Stimulated activated naive B cell treated with anti-CD40 and anti-IgM and Interleukin-4, amounts not matched to agents 10 μg/mL and 1 μg/mL and 100 μg/mL, for 72 hours (primary cell): ENCODE results near the gene KRT23.

ENCODE experiments used
- ATAC-seq, 2 donors: fragments of 150-1000 bp; cut with Tn5 transposase; replicated peaks; 2 replicates each; pipeline ENCODE4 v1.10.0; 2021; ENCODE audit warnings: moderate library complexity in 1 of 2
- DNase-seq: peaks from one replicate; pipeline ENCODE4 v3.0.0; 2021
- H3K27ac Mint-ChIP-seq: one replicate; pipeline ENCODE4 v1.8.0; 2022; ENCODE audit warnings: mild to moderate bottlenecking, mixed read lengths
- H3K27me3 Mint-ChIP-seq, 2 donors: one replicate each; pipeline ENCODE4 v1.8.0; 2022; ENCODE audit warnings: mixed read lengths in 2 of 2
- H3K36me3 Mint-ChIP-seq, 2 donors: one replicate each; pipeline ENCODE4 v1.8.0; 2022; ENCODE audit warnings: mixed read lengths in 2 of 2, mild to moderate bottlenecking in 1 of 2
- H3K4me1 Mint-ChIP-seq, 2 donors: one replicate each; pipeline ENCODE4 v1.8.0; 2022; ENCODE audit warnings: mixed read lengths in 2 of 2, mild to moderate bottlenecking in 1 of 2
- H3K4me3 Mint-ChIP-seq, 2 donors: one replicate each; pipeline ENCODE4 v1.8.0; 2022; ENCODE audit warnings: mild to moderate bottlenecking in 2 of 2, mixed read lengths in 2 of 2, moderate library complexity in 1 of 2
- H3K9me3 Mint-ChIP-seq, 2 donors: one replicate each; pipeline ENCODE4 v1.8.0; 2022; ENCODE audit warnings: mixed read lengths in 2 of 2, mild to moderate bottlenecking in 1 of 2

The KRT23 gene

DNA sequence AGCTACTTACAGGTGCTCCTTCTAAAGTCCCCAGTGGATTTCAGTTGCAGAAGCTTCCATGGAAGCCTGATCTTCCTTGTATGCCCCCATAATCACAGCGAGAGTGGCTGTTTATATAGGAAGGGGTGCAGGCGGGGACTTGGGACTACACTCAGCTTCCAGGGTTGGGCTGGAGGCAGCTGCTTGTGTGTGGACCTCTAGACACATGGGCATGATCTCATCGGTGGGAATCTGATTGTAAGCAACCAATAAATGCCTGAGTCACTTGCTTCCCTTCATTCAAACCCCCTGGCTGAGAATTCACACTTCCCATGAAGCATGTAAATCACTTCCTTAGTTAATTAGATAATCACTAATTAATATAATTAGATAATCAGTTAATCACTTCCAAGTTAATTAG lies 51.4 kb downstream of the KRT23 start:
- Mint-ChIP-seq H3K9me3 (no peaks in the 10 kb centered on the region), H3K27ac (no peak overlapping the region), H3K4me3 (no peak overlapping the region), H3K36me3 (no peaks in the 10 kb centered on the region), H3K27me3 (peaks cover 30 to 31% of the 10 kb centered on the region in 2 donors), H3K4me1 (peaks cover 4 to 8% of the 10 kb centered on the region in 2 donors)
- ATAC-seq, result no peak
- no peak for DNase-seq

DNA sequence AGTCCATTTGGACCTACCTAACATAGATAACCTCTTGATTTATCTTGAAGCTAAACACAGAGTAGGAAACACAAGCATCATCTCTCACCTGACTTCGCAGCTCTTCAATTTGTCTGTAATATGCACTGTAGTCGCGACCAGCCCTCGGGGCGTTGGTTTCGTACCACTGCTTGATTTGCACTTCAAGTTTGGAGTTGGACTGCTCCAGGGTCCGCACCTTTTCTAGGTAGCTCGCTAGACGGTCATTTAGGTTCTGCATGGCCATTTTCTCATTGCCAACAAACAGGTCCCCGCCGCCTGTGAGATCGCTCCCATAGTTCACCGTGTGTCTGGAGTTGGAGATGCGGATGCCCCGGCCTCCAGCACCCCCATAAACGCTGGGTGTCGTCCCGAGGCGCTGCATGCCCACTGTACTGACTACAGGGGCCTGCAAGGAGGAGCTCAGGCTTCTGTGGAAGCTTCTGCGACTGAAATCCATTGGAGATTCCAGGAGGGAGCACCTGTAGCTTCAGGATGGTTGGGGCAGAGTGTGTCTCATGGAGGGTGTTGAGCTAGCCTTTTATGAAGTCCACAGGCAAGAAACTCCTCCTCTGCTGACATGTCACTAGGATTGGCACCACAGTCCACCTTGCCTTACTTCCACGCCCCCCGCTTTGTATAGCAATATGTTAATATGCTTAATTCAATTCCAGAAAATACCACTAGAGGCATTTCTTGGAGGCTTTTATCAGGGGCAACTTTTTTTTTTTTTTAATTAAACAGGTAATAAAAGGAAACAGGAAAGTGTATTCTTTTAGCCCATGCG lies 52.5 kb downstream of the KRT23 start, which contains the start of gene KRT20:
Gene KRT20 (minus strand): TSS at position 535 of the 805 bp plus-strand sequence. CDS start 57 bp downstream, at position 478.
- Mint-ChIP-seq H3K9me3 (no peaks in the 10 kb centered on the region), H3K4me1 (peaks cover 4 to 8% of the 10 kb centered on the region in 2 donors), H3K4me3 (no peak within 1 kb of the TSS), H3K36me3 (no peaks in the 10 kb centered on the region), H3K27ac (no peak within 1 kb of the TSS), H3K27me3 (peaks cover 26 to 29% of the 10 kb centered on the region in 2 donors)
- DNase-seq (no peak), ATAC-seq (no peak)

DNA sequence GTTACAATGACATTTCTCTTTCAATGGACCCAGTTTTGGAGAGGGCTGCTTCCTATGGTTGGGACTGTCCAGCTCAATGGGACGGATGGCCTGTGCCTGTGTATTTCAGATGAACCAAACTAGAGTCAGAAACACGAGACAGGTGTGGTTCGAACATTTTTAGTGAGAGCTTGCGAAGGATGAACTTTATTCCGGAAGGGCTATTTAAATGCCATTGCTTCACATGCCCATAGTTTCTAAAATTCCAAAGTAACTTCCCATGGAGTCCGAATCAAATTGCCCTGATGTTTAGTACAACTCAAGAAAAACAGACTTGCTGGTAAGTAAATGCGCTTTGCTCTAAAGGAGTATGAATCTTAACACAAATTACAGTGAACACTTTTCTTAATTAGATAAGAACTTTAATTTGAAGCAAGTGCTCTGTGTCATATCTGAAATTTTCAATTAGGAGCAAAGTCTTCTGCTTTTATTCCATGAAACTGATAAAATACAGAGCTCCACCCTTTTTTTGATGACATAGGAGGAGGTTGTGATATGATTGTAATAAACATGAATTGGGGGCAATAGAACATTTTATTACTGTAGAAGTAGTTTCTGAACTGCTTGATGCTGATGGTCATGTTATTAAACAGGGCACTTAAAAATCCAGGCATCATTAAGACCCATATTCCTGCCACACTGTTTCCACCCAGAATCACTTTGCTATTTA lies 53.7 kb downstream of the KRT23 start:
- no peaks in the 10 kb centered on the region for H3K9me3 Mint-ChIP-seq
- no peaks in the 10 kb centered on the region for H3K36me3 Mint-ChIP-seq
- H3K4me3 Mint-ChIP-seq, result no peak overlapping the region
- ATAC-seq (no peak), DNase-seq (no peak)
- H3K27ac Mint-ChIP-seq, result no peak overlapping the region
- peaks cover 2% of the 10 kb centered on the region in 2 donors for H3K4me1 Mint-ChIP-seq
- H3K27me3 Mint-ChIP-seq, result peaks cover 18 to 19% of the 10 kb centered on the region in 2 donors

DNA sequence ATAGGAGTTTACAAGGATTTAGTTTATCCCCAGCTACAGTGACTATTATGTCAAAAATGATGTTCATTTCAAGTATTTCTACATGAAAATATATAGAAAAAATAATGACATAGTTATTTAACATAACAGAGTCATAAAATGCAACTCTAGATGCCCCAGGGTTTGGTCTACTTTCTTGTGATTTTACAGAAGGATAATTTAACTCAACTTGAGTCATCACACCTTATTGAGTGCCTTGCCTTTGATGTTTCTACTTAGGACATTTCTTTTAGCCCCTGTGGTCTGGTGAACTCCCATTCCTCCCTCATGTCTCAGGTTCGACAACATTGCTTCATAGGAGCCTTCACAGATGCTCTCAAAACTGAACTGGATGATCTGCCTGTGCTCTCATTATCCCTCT lies 54.4 kb downstream of the KRT23 start:
- Mint-ChIP-seq H3K27me3 (peaks cover 12% of the 10 kb centered on the region in 2 donors), H3K4me3 (no peak overlapping the region), H3K36me3 (no peaks in the 10 kb centered on the region), H3K27ac (no peak overlapping the region), H3K9me3 (no peaks in the 10 kb centered on the region), H3K4me1 (no peaks in the 10 kb centered on the region)
- ATAC-seq (no peak), DNase-seq (no peak)

DNA sequence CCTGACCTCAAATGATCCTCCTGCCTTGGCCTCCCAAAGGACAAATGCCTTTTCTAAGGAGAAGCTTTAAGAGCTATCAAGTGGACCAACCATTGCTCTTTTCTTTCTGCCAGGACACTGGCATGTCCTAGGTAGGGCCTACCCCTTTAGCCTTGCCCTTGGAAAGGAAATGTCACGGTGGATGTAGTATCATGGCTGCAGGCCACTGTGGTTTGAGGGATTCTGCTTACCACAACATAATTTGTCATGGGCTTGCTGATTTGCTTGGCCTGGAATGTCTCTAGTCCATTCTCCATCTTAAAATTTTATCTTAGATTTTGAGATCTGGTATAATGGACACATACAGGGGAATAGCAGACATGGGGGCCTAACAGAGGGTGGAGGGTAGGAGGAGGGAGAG lies 58.4 kb downstream of the KRT23 start:
- ATAC-seq (no peak), DNase-seq (no peak)
- Mint-ChIP-seq H3K4me1 (no peaks in the 10 kb centered on the region), H3K4me3 (no peak overlapping the region), H3K27ac (no peak overlapping the region), H3K27me3 (peaks cover 11 to 14% of the 10 kb centered on the region in 2 donors), H3K36me3 (no peaks in the 10 kb centered on the region), H3K9me3 (no peaks in the 10 kb centered on the region)

DNA sequence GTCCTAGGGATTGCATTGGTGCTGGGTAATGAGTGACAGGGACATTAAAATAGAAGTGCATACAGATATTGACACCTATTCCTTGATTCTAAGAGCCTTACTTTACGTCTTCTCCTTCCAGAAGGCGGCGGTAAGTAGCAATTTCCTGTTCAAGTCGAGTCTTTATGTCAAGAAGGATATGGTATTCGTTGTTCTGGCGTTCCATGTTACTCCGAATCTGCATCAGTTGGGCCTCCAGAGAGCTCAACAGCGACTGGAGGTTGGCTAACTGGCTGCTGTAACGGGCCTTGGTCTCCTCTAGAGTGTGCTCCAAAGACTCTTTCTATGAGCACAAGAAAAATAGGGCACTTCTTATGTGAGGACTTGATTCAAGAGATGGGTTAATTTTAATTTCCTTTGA lies 59.4 kb downstream of the KRT23 start:
- Mint-ChIP-seq H3K4me3 (no peak overlapping the region), H3K36me3 (no peaks in the 10 kb centered on the region), H3K4me1 (no peaks in the 10 kb centered on the region), H3K9me3 (no peaks in the 10 kb centered on the region), H3K27ac (no peak overlapping the region), H3K27me3 (peaks cover 11% of the 10 kb centered on the region in 2 donors)
- ATAC-seq (no peak), DNase-seq (no peak)

DNA sequence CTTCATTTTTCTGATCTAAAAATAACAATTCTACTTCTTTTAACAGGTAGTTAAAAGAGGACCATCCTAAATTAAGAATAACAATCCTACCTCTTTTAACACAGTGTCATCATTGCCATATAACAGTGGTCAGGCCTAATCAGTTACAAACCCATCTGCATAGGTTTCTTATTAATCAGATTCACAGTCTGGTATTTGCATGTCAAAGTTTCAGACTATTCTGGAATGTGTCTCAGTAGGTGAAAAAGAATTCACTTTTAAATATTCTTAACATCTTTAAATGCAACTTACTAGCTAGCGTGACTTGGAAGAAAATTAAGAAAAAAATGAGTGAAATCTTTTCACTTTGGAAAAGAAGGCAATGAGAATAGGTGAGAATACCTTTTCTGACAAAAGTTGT lies 63.6 kb downstream of the KRT23 start:
- ATAC-seq, result no peak
- Mint-ChIP-seq H3K27ac (no peak overlapping the region), H3K27me3 (peaks cover 16 to 23% of the 10 kb centered on the region in 2 donors), H3K4me3 (no peak overlapping the region), H3K36me3 (no peaks in the 10 kb centered on the region), H3K9me3 (no peaks in the 10 kb centered on the region), H3K4me1 (no peaks in the 10 kb centered on the region)
- no peak for DNase-seq

DNA sequence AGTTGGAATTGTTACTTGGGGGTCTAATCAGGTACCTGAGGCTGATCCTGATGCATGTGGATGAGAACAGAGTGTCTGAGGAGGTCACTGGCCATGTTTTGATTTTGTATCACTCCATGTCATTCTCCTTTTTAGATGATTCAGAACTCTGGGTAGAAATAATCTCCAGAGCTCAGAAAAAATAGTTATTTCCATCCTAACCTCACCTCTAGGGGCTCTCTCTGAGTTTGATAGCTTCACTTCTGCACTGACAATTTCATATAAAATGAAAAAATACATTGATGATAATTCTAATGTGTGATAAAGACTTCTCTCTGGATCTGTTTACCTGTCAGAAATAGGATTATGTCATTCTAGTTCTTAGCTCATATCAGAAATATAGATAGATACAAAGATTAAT lies 64.2 kb downstream of the KRT23 start:
- H3K4me3 Mint-ChIP-seq, result no peak overlapping the region

More for the DNA sequence above, 64.2 kb downstream of the KRT23 start:
- DNase-seq, result no peak
- peaks cover 16 to 23% of the 10 kb centered on the region in 2 donors for H3K27me3 Mint-ChIP-seq
- no peak overlapping the region for H3K27ac Mint-ChIP-seq
- H3K9me3 Mint-ChIP-seq, result no peaks in the 10 kb centered on the region
- ATAC-seq, result no peak
- H3K36me3 Mint-ChIP-seq, result no peaks in the 10 kb centered on the region
- H3K4me1 Mint-ChIP-seq, result no peaks in the 10 kb centered on the region
